H1 (cell line): ENCODE results near the gene KMT2E. TPM values are rescaled to one million over a fixed set of nuclear protein-coding genes. Genes with fewer than 3 reads are reported as not detected.

ENCODE experiments used
- HDAC2 ChIP-seq, 2 experiments: fragments of 300-600 bp in 1 of 2; sonication (generic) in 1 of 2; IDR thresholded peaks; 2 replicates each; pipeline ENCODE4 v1.6.1; 2011 to 2012; ENCODE audit warnings: low read depth in 2 of 2, low read length in 2 of 2, mild to moderate bottlenecking in 2 of 2, moderate library complexity in 2 of 2, borderline replicate concordance in 1 of 2, inconsistent platforms in 1 of 2
- MAFK ChIP-seq: IDR thresholded peaks from 2 replicates; pipeline ENCODE4 v1.6.1; 2012; ENCODE audit warnings: low read depth, mild to moderate bottlenecking, improper control_type of control experiment, low read length
- NRF1 ChIP-seq: IDR thresholded peaks from 2 replicates; pipeline ENCODE4 v1.6.1; 2011; ENCODE audit warnings: mild to moderate bottlenecking, low read depth, low read length, improper control_type of control experiment
- POU5F1 ChIP-seq: IDR thresholded peaks from 2 replicates; pipeline ENCODE4 v1.6.1; 2011; ENCODE audit warnings: low read depth, mild to moderate bottlenecking, low read length, moderate library complexity
- RAD21 ChIP-seq, 2 experiments: IDR thresholded peaks in 1 of 2; conservative IDR thresholded peaks in 1 of 2; 2 replicates each; pipeline ENCODE4 v1.6.1; 2011; ENCODE audit warnings: low read depth in 2 of 2, low read length in 2 of 2, improper control_type of control experiment in 1 of 2, inconsistent platforms in 1 of 2, mild to moderate bottlenecking in 1 of 2, moderate library complexity in 1 of 2
- RFX5 ChIP-seq: IDR thresholded peaks from 2 replicates; pipeline ENCODE4 v1.6.1; 2011; ENCODE audit warnings: low read depth, low read length, improper control_type of control experiment, borderline replicate concordance
- SP1 ChIP-seq: IDR thresholded peaks from 2 replicates; pipeline ENCODE4 v1.6.1; 2011; ENCODE audit warnings: low read depth, low read length
- polyA plus RNA-seq, 7 experiments: library from polyadenylated mRNA; depleted of rRNA in 3 of 7; stranded (reverse) in 5 of 7; unstranded in 2 of 7; fragments of >200 nt in 5 of 7; fragments of 200-250 nt in 2 of 7; gene quantifications; 1 replicate in 5 of 7; 2 replicates in 1 of 7; 4 replicates in 1 of 7; pipeline versions ENCODE4 v1.2.1 to v1.2.3, GENCODE V29; 2011 to 2013; ENCODE audit warnings: missing spikeins in 2 of 7, mixed read lengths in 2 of 7
- total RNA-seq: library from RNA; stranded (reverse); fragmentation: NEBNext Ultra II Directional; extraction: Animal tissue kit (Norgen Biotek cat#: 25700); gene quantifications from 2 replicates; pipeline ENCODE4 v1.2.1, GENCODE V29; 2021

Gene KMT2E
- total and polyA plus RNA-seq, 2 of the 8 experiments (the other 6 are each of a cell fraction or from before 2014, with no cell fraction given): 10.9 to 45.0 TPM

DNA sequence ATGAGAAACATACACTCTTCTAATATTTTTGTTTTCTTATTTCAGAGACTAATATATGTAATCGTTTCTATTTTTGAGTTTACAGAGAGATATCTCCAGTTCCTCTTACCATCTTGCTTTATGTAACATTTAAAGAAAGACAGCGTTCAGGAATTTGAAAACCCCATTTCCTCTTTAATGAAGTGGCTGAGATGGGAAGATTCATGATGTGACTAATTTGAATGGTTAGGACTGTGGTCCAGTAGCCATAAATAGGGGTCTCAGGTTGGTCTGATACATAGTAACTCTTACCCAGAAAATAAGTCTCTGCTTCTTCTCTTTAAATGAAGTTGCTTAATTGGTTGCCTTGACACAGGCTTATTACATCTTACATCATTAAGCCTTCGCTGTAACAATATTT lies 6.9 kb downstream of the KMT2E start (continued):
- TF ChIP-seq RFX5 (no peak), SP1 (no peak), POU5F1 (no peak), RAD21 (IDR thresholded peaks at IDR 0.05 in 1 of 2, conservative IDR thresholded peaks at IDR 0.05 in 1 of 2; ENCODE audit: low read depth in 2 of 2, low read length in 2 of 2) (no peak), MAFK (no peak), HDAC2 (IDR thresholded peaks at IDR 0.05; ENCODE audit: borderline replicate concordance in 1 of 2, low read depth in 2 of 2, low read length in 2 of 2) (no peak), NRF1 (no peak)
